ENCODE measurements around the gene CCS.

The CCS gene

GRCh38 chr11:66643745-66644437 is 50.9 kb downstream of the CCS start:
- H3K4me3 ChIP-seq (ENCODE audit: low read length), result no peak overlapping the region

DNA sequence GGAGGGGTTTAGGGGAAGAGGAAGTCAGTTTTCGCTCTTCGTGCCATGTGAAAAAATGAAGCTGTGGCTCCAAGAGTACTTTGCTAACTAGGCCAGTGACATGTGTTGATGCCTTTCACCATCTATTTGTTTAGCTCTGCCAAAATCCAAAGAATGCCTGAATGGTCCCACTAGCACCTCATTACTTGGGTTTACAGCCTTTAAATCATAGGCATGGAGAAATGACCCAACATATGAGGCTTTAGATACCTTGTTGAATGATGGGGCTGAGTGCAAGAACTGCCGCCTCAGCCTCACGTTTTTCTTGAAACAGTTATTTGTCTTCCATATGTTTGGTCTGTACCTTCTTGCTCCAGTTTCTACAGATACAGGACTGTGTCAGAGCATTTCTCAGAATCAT is 53.8 kb downstream of the CCS start:
- H3K4me3 ChIP-seq (ENCODE audit: low read length), result no peak overlapping the region
- no peak for DNase-seq (ENCODE audit: low read depth, low spot score)

More at GRCh38 chr11:66643745-66644437, 50.9 kb downstream of the CCS start:
- no peak for DNase-seq (ENCODE audit: low read depth, low spot score)

- no peak overlapping the region for H3K4me3 ChIP-seq (ENCODE audit: low read length)
- no peak for DNase-seq (ENCODE audit: low read depth, low spot score)
Observed at GRCh38 chr11:66649903-66650302, 56.9 kb downstream of the CCS start.

GRCh38 chr11:66651016-66651415 is 58.0 kb downstream of the CCS start:
- no peak for DNase-seq (ENCODE audit: low read depth, low spot score)

DNA sequence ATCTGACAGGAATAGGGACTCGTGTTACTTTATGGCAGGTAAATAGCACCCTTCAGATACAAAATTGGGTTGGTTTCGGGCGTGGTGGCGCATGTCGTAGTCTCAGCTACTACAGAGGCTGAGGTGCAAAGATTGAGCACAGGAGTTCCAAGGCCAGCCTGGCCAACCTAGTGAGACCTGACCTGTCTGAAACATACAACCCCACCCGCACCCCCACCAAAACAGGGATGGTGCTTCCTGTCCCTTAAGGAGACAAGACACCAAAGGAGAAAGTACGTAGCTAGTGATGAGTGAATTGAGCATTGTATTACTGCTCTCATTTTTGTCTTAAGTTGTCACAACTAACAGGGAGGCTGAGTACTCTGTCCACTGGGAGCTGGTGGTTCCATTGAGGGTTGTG is 59.7 kb downstream of the CCS start:
- no peak for DNase-seq (ENCODE audit: low read depth, low spot score)
- no peak overlapping the region for H3K4me3 ChIP-seq (ENCODE audit: low read length)

More at GRCh38 chr11:66651016-66651415, 58.0 kb downstream of the CCS start:
- H3K4me3 ChIP-seq (ENCODE audit: low read length), result no peak overlapping the region

DNA sequence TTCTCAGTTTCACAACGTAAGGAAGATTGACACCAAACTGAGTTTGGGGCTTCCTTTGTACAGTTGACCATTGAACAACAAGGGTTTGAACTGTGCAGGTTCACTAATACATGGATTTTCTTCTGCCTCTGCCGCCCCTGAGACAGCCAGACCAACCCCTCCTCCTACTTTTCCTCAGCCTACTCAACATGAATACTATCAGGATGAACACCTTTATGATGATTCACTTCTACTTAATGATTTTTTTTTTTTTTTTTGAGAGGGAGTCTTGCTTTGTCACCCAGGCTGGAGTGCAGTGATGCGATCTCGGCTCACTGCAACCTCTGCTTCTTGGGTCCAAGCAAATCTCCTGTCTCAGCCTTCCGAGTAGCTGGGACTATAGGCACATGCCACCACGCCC is 60.1 kb downstream of the CCS start:
- DNase-seq (ENCODE audit: low read depth, low spot score), result no peak

More for the DNA sequence above, 60.1 kb downstream of the CCS start:
- no peak overlapping the region for H3K4me3 ChIP-seq (ENCODE audit: low read length)

All from Jurkat, Clone E6-1 (cell line).